T-cell (primary cell): ENCODE results near the gene BRD1. TPM values are rescaled to one million over a fixed set of nuclear protein-coding genes. Genes with fewer than 3 reads are reported as not detected.
A peak's percentile ranks its signal among the peaks of the same experiment; 100 is the strongest.

ENCODE experiments used
- ATAC-seq, 4 experiments: fragments of 200-7000 bp in 3 of 4; fragments of 150-1000 bp in 1 of 4; cut with Tn5 transposase; replicated peaks in 1 of 4; 1 replicate in 3 of 4; 2 replicates in 1 of 4; pipeline ENCODE4 v1.10.0; 2021; ENCODE audit warnings: moderate library complexity in 3 of 4, mild to moderate bottlenecking in 2 of 4, moderate number of reproducible peaks in 1 of 4
- CTCF ChIA-PET, 2 donors: fragments of 300-600 bp; sonication (Branson Sonifier 250); formaldehyde crosslinking; loops; one replicate each; lab custom pipeline; 2022; ENCODE audit warnings: antibody characterized with exemption in 2 of 2; lab: Charles Lee
- POLR2A ChIA-PET, 2 donors: fragments of 300-600 bp; sonication (Branson Sonifier 250); formaldehyde crosslinking; loops; one replicate each; lab custom pipeline; 2022; ENCODE audit warnings: antibody characterized with exemption in 2 of 2; lab: Charles Lee
- DNase-seq, 35 experiments: peaks; one replicate each; pipeline versions ENCODE4 v3.0.0 to v3.0.0-alpha.2; 2013 to 2023
- H3K27ac ChIP-seq: one replicate; pipeline ENCODE4 v1.5.1; 2013; ENCODE audit warnings: low read length
- H3K27me3 ChIP-seq, 2 experiments: replicated peaks in 1 of 2; 1 replicate in 1 of 2; 2 replicates in 1 of 2; pipeline versions ENCODE4 v1.6.1 to v1.7.0; 2013; ENCODE audit warnings: low read length in 1 of 2, mixed read lengths in 1 of 2; ENCODE audit not compliant: control insufficient read depth in 2 of 2, insufficient read depth in 2 of 2; ENCODE audit errors: extremely low read depth in 1 of 2
- H3K36me3 ChIP-seq, 2 donors: 1 replicate in 1 of 2; 2 replicates in 1 of 2; pipeline versions ENCODE4 v1.6.1 to v1.7.0; 2013; ENCODE audit warnings: low read length in 1 of 2; ENCODE audit not compliant: control insufficient read depth in 2 of 2, insufficient read depth in 1 of 2; ENCODE audit errors: extremely low read depth in 1 of 2
- H3K4me1 ChIP-seq, 2 experiments: 1 replicate in 1 of 2; 2 replicates in 1 of 2; pipeline versions ENCODE4 v1.6.1 to v1.7.0; 2013; ENCODE audit warnings: low read length in 2 of 2, mixed read lengths in 1 of 2; ENCODE audit not compliant: insufficient read depth in 2 of 2, control insufficient read depth in 1 of 2; ENCODE audit errors: extremely low read depth in 1 of 2
- H3K4me3 ChIP-seq, 2 donors: 1 replicate in 1 of 2; 2 replicates in 1 of 2; pipeline versions ENCODE4 v1.5.1 to v1.7.0; 2013; ENCODE audit warnings: mild to moderate bottlenecking in 2 of 2, low read length in 1 of 2, moderate library complexity in 1 of 2; ENCODE audit not compliant: control insufficient read depth in 1 of 2; ENCODE audit errors: extremely low read depth in 1 of 2
- H3K9me3 ChIP-seq: 2 replicates; pipeline ENCODE4 v1.7.0; 2013
- H3K27ac Mint-ChIP-seq, 2 donors: one replicate each; pipeline ENCODE4 v1.8.0; 2020 to 2021; ENCODE audit warnings: mild to moderate bottlenecking in 2 of 2, mixed read lengths in 2 of 2
- H3K27me3 Mint-ChIP-seq, 2 donors: one replicate each; pipeline ENCODE4 v1.8.0; 2021 to 2022; ENCODE audit warnings: mixed read lengths in 2 of 2
- H3K36me3 Mint-ChIP-seq: one replicate; pipeline ENCODE4 v1.8.0; 2021; ENCODE audit warnings: mixed read lengths
- H3K4me1 Mint-ChIP-seq, 3 donors: one replicate each; pipeline ENCODE4 v1.8.0; 2020 to 2022; ENCODE audit warnings: mixed read lengths in 3 of 3, mild to moderate bottlenecking in 1 of 3
- H3K4me3 Mint-ChIP-seq, 3 donors: one replicate each; pipeline ENCODE4 v1.8.0; 2020 to 2022; ENCODE audit warnings: mild to moderate bottlenecking in 3 of 3, mixed read lengths in 3 of 3, moderate library complexity in 3 of 3
- H3K9me3 Mint-ChIP-seq, 3 donors: one replicate each; pipeline ENCODE4 v1.8.0; 2020 to 2022; ENCODE audit warnings: mixed read lengths in 3 of 3
- WGBS: methylation state at CpG from one replicate; pipeline ENCODE4 v1.1.5; 2013; ENCODE audit warnings: missing lambda C conversion rate; ENCODE audit not compliant: insufficient coverage; 5-methylcytosine and 5-hydroxymethylcytosine counted together
- total RNA-seq, 35 experiments: library from RNA in 6 of 35; stranded (reverse) in 6 of 35; fragments of 120-200 nt in 1 of 35; gene quantifications; one replicate each; pipeline versions ENCODE4 v1.2.1 to v1.2.4 and lab custom pipeline; 2013 to 2026

BRD1 gene
- total RNA-seq, 5 donors from 2014 or later (not counting 1 experiment from before 2014, with no cell fraction given): 86.4 to 140 (median 92.9) TPM

GRCh38 chr22:49845666-49846459 lies 18.2 kb upstream of the BRD1 start:
- H3K27me3 ChIP-seq: peaks cover 0 to 21% of the 10 kb centered on the region in 2 experiments
- no peak for DNase-seq
- H3K4me3 ChIP-seq: no peak overlapping the region
- no peak overlapping the region for H3K27ac ChIP-seq
- peaks cover 9 to 25% of the 10 kb centered on the region in 2 experiments for H3K4me1 ChIP-seq
- POLR2A ChIA-PET: no interaction called here
- Mint-ChIP-seq H3K27ac (no peak overlapping the region), H3K4me1 (peaks cover 6 to 18% (median 11%) of the 10 kb centered on the region in 3 donors), H3K36me3 (no peaks in the 10 kb centered on the region), H3K4me3 (no peak overlapping the region), H3K27me3 (peaks cover 0 to 2% of the 10 kb centered on the region in 2 donors), H3K9me3 (no peaks in the 10 kb centered on the region)
- CTCF ChIA-PET: no interaction called here
- 70% methylated on average over 9 of the region's 19 CpGs for WGBS
- no peaks in the 10 kb centered on the region for H3K36me3 ChIP-seq
- no peaks in the 10 kb centered on the region for H3K9me3 ChIP-seq
- ATAC-seq: no peak

GRCh38 chr22:49845241-49845640 lies 17.6 kb upstream of the BRD1 start:
- ChIA-PET CTCF (no interaction called here), POLR2A (no interaction called here)
- H3K27me3 ChIP-seq: peaks cover 0 to 16% of the 10 kb centered on the region in 2 experiments
- DNase-seq: no peak
- H3K27ac ChIP-seq: no peak overlapping the region
- 90% methylated on average over 7 of the region's 16 CpGs for WGBS
- peaks cover 4 to 17% (median 5%) of the 10 kb centered on the region in 3 donors for H3K4me1 Mint-ChIP-seq
- no peaks in the 10 kb centered on the region for H3K36me3 ChIP-seq
- H3K4me3 Mint-ChIP-seq: no peak overlapping the region
- no peak overlapping the region for H3K27ac Mint-ChIP-seq
- no peaks in the 10 kb centered on the region for H3K9me3 ChIP-seq
- H3K36me3 Mint-ChIP-seq: no peaks in the 10 kb centered on the region
- H3K4me1 ChIP-seq: peaks cover 11 to 25% of the 10 kb centered on the region in 2 experiments
- no peaks in the 10 kb centered on the region for H3K27me3 Mint-ChIP-seq
- H3K9me3 Mint-ChIP-seq: no peaks in the 10 kb centered on the region
- no peak overlapping the region for H3K4me3 ChIP-seq
- no peak for ATAC-seq

GRCh38 chr22:49838771-49839717 lies 11.4 kb upstream of the BRD1 start:
- Mint-ChIP-seq H3K27ac (peak overlapping the region; percentile 97 to 99), H3K4me1 (peaks cover 24 to 33% (median 27%) of the 10 kb centered on the region in 3 donors), H3K27me3 (no peaks in the 10 kb centered on the region), H3K9me3 (no peaks in the 10 kb centered on the region), H3K4me3 (peak overlapping the region; percentile 69 to 80 (median 72)), H3K36me3 (no peaks in the 10 kb centered on the region)
- ChIA-PET CTCF (interaction anchor here in 1 of 2 donors (0.6 to 0.9 kb wide), 3 partner anchors 22 to 38 kb away, joined by 3 read pairs; no protein-coding TSS in a partner anchor), POLR2A (interaction anchor here in 1 of 2 donors (0.7 to 1.3 kb wide), 3 partner anchors 16 to 352 kb away, joined by 3 to 6 read pairs (median 3); no protein-coding TSS in a partner anchor)
- Histone ChIP-seq H3K9me3 (no peaks in the 10 kb centered on the region), H3K27ac (peak overlapping the region; percentile 99), H3K4me1 (peaks cover 19 to 33% of the 10 kb centered on the region in 2 experiments), H3K36me3 (no peaks in the 10 kb centered on the region), H3K4me3 (peak overlapping the region; percentile 47 to 59), H3K27me3 (no peaks in the 10 kb centered on the region)
- DNase-seq (peak; percentile 68 to 98 (median 93)), ATAC-seq (peak; percentile 94 to 97 (median 95))
- under 1% methylated on average over 16 of the region's 29 CpGs for WGBS

- no peak overlapping the region for H3K4me3 Mint-ChIP-seq
- Histone ChIP-seq H3K36me3 (no peaks in the 10 kb centered on the region), H3K27ac (no peak overlapping the region), H3K4me3 (no peak overlapping the region), H3K4me1 (peaks cover 8 to 28% of the 10 kb centered on the region in 2 experiments), H3K27me3 (no peaks in the 10 kb centered on the region), H3K9me3 (no peaks in the 10 kb centered on the region)
- no peaks in the 10 kb centered on the region for H3K27me3 Mint-ChIP-seq
- DNase-seq (no peak), ATAC-seq (no peak)
- ChIA-PET CTCF (no interaction called here), POLR2A (no interaction called here)
- 95% methylated on average over 4 of the region's 11 CpGs for WGBS
- H3K27ac Mint-ChIP-seq: peak overlapping the region in 1 of 2 donors; percentile 27
- no peaks in the 10 kb centered on the region for H3K9me3 Mint-ChIP-seq
- no peaks in the 10 kb centered on the region for H3K36me3 Mint-ChIP-seq
- peaks cover 30 to 36% (median 32%) of the 10 kb centered on the region in 3 donors for H3K4me1 Mint-ChIP-seq
Measured at GRCh38 chr22:49833340-49834007, 5.8 kb upstream of the BRD1 start.

- POLR2A ChIA-PET: no interaction called here
Measured at GRCh38 chr22:49829044-49829853, 1.6 kb upstream of the BRD1 start.

More at GRCh38 chr22:49829044-49829853, 1.6 kb upstream of the BRD1 start:
- H3K27ac ChIP-seq: peak overlapping the region; percentile 87
- ATAC-seq (peak in 1 of 4 experiments; percentile 41), DNase-seq (peak in 1 of 35 experiments; percentile 40)
- Mint-ChIP-seq H3K4me1 (peaks cover 38 to 46% (median 43%) of the 10 kb centered on the region in 3 donors), H3K36me3 (peaks cover 12% of the 10 kb centered on the region), H3K4me3 (peak overlapping the region; percentile 71 to 78 (median 75)), H3K9me3 (no peaks in the 10 kb centered on the region), H3K27me3 (no peaks in the 10 kb centered on the region), H3K27ac (peak overlapping the region; percentile 94 to 96)
- H3K4me3 ChIP-seq: peak overlapping the region in 1 of 2 donors; percentile 2
- peaks cover 0 to 8% of the 10 kb centered on the region in 2 donors for H3K36me3 ChIP-seq
- no peaks in the 10 kb centered on the region for H3K27me3 ChIP-seq
- peaks cover 10 to 47% of the 10 kb centered on the region in 2 experiments for H3K4me1 ChIP-seq
- CTCF ChIA-PET: interaction anchor here in 1 of 2 donors (0.7 kb wide), 1 partner anchor 96 kb away, joined by 4 read pairs; no protein-coding TSS in a partner anchor
- H3K9me3 ChIP-seq: no peaks in the 10 kb centered on the region
- WGBS: 86% methylated on average over 12 of the region's 17 CpGs
